SK-N-SH treated with all-trans-retinoic acid at 6 μM for 48 hours (cell line): Measurements from ENCODE around the gene AP1S1.
"Not testable (repeated sequence)": the region's sequence is repeated elsewhere in the genome, so short reads cannot be mapped to it uniquely, and the experiment has no call there.

Experiments used
- ATAC-seq: fragments of 200-7000 bp; cut with Tn5 transposase; 3 replicates; pipeline ENCODE4 v1.9.1; 2020; ENCODE audit warnings: mild to moderate bottlenecking, moderate library complexity
- ARNTL ChIP-seq: fragments of 450-650 bp; formaldehyde crosslinking; IDR thresholded peaks from 2 replicates; pipeline ENCODE4 v1.5.0; 2020; ENCODE audit warnings: low read depth, mild to moderate bottlenecking, moderate library complexity, borderline replicate concordance
- BACH2 ChIP-seq: fragments of 250-450 bp; sonication (Bioruptor Pico); IDR thresholded peaks from 2 replicates; pipeline ENCODE4 v1.9.0; 2021; ENCODE audit warnings: mild to moderate bottlenecking, borderline replicate concordance
- CSDC2 ChIP-seq: fragments of 250-450 bp; sonication (Bioruptor Pico); IDR thresholded peaks from 2 replicates; pipeline ENCODE4 v1.5.0; 2020; ENCODE audit warnings: mild to moderate bottlenecking, moderate library complexity
- CSRNP3 ChIP-seq: fragments of 250-450 bp; sonication (Bioruptor Pico); IDR thresholded peaks from 2 replicates; pipeline ENCODE4 v1.5.1; 2021; ENCODE audit warnings: mild to moderate bottlenecking, moderate library complexity
- ESRRG ChIP-seq: fragments of 250-450 bp; sonication (Bioruptor Pico); IDR thresholded peaks from 2 replicates; pipeline ENCODE4 v1.6.1; 2021; ENCODE audit warnings: mild to moderate bottlenecking
- GLIS3 ChIP-seq: fragments of 250-450 bp; sonication (Bioruptor Pico); IDR thresholded peaks from 2 replicates; pipeline ENCODE4 v1.5.0; 2020; ENCODE audit warnings: mild to moderate bottlenecking, moderate library complexity
- PATZ1 ChIP-seq: fragments of 250-450 bp; sonication (Bioruptor Pico); IDR thresholded peaks from 2 replicates; pipeline ENCODE4 v1.8.0; 2020; ENCODE audit warnings: mild to moderate bottlenecking, moderate library complexity, borderline replicate concordance
- POU6F1 ChIP-seq: fragments of 250-450 bp; sonication (Bioruptor Pico); IDR thresholded peaks from 2 replicates; pipeline ENCODE4 v1.8.0; 2021; ENCODE audit warnings: low read depth, mild to moderate bottlenecking, moderate library complexity, borderline replicate concordance
- SNAI2 ChIP-seq: fragments of 250-450 bp; sonication (Bioruptor Pico); IDR thresholded peaks from 2 replicates; pipeline ENCODE4 v1.5.0; 2020; ENCODE audit warnings: mild to moderate bottlenecking, moderate library complexity
- TCF4 ChIP-seq: fragments of 250-450 bp; sonication (Bioruptor Pico); IDR thresholded peaks from 2 replicates; pipeline ENCODE4 v1.8.0; 2021; ENCODE audit warnings: mild to moderate bottlenecking, moderate library complexity, borderline replicate concordance
- TOX ChIP-seq: fragments of 250-450 bp; sonication (Bioruptor Pico); IDR thresholded peaks from 2 replicates; pipeline ENCODE4 v1.8.0; 2021; ENCODE audit warnings: mild to moderate bottlenecking, moderate library complexity, borderline replicate concordance
- TSHZ2 ChIP-seq: fragments of 250-450 bp; sonication (Bioruptor Pico); IDR thresholded peaks from 2 replicates; pipeline ENCODE4 v1.5.0; 2020; ENCODE audit warnings: mild to moderate bottlenecking, moderate library complexity
- ZC3H10 ChIP-seq: fragments of 250-450 bp; sonication (Bioruptor Pico); IDR thresholded peaks from 2 replicates; pipeline ENCODE4 v1.5.1; 2021; ENCODE audit warnings: mild to moderate bottlenecking, moderate library complexity
- ZFP3 ChIP-seq: fragments of 250-450 bp; sonication (Bioruptor Pico); IDR thresholded peaks from 2 replicates; pipeline ENCODE4 v1.5.0; 2020; ENCODE audit warnings: mild to moderate bottlenecking, moderate library complexity
- ZFP30 ChIP-seq: fragments of 450-650 bp; formaldehyde crosslinking; IDR thresholded peaks from 2 replicates; pipeline ENCODE4 v1.5.0; 2022; ENCODE audit warnings: mild to moderate bottlenecking, moderate library complexity
- ZNF565 ChIP-seq: fragments of 450-650 bp; formaldehyde crosslinking; conservative IDR thresholded peaks from 2 replicates; pipeline ENCODE4 v1.5.0; 2020; ENCODE audit warnings: low read depth, mild to moderate bottlenecking, moderate library complexity
- ZNF8 ChIP-seq: fragments of 450-650 bp; formaldehyde crosslinking; IDR thresholded peaks from 2 replicates; pipeline ENCODE4 v1.5.0; 2020; ENCODE audit warnings: mild to moderate bottlenecking, moderate library complexity

Gene AP1S1

GRCh38 chr7:101197991-101198390, 43.7 kb downstream of the AP1S1 start (continued):
- TF ChIP-seq CSRNP3 (no peak), GLIS3 (CRISPR knock-in tag) (no peak), ZC3H10 (CRISPR knock-in tag) (no peak), ZFP3 (CRISPR knock-in tag) (no peak), TSHZ2 (no peak), ZFP30 (no peak), CSDC2 (CRISPR knock-in tag) (no peak), ZNF565 (CRISPR knock-in tag) (no peak), BACH2 (CRISPR knock-in tag) (no peak)

- TF ChIP-seq CSRNP3 (no peak), POU6F1 (CRISPR knock-in tag) (no peak), ZC3H10 (CRISPR knock-in tag) (no peak), ZFP30 (no peak), TCF4 (CRISPR knock-in tag) (no peak), TSHZ2 (no peak), ESRRG (CRISPR knock-in tag) (no peak), ZFP3 (CRISPR knock-in tag) (no peak), SNAI2 (CRISPR knock-in tag) (no peak), ARNTL (CRISPR knock-in tag) (no peak), ZNF8 (no peak), TOX (CRISPR knock-in tag) (no peak), PATZ1 (CRISPR knock-in tag) (no peak)
- ATAC-seq = no peak
Observed at GRCh38 chr7:101198476-101198875, 44.2 kb downstream of the AP1S1 start.

- not testable (repeated sequence) for ATAC-seq
Observed at GRCh38 chr7:101199522-101199921, 45.2 kb downstream of the AP1S1 start.
